ENCODE results near the gene ACSL5.

The ACSL5 gene

GRCh38 chr10:112471878-112472487 is 98.1 kb downstream of the ACSL5 start:
- DNase-seq (ENCODE audit: extremely low read depth, low read depth): peak; percentile 26
- H3K4me3 ChIP-seq (replicated peaks; ENCODE audit: low read depth, low read length): no peak overlapping the region
- TF ChIP-seq CTCF (IDR thresholded peaks at IDR 0.05; ENCODE audit: low read depth, low read length, missing control alignments): peak; percentile 42

GRCh38 chr10:112475575-112476218 is 101.8 kb downstream of the ACSL5 start:
- no peak for DNase-seq (ENCODE audit: extremely low read depth, low read depth)
- H3K4me3 ChIP-seq (replicated peaks; ENCODE audit: low read depth, low read length): no peak overlapping the region
- TF ChIP-seq CTCF (IDR thresholded peaks at IDR 0.05; ENCODE audit: low read depth, low read length, missing control alignments): peak; percentile 32
